HCT116 (cell line): Measurements from ENCODE around the gene SPPL2C. TPM values are rescaled to one million over a fixed set of nuclear protein-coding genes. Genes with fewer than 3 reads are reported as not detected.
A peak's percentile ranks its signal among the peaks of the same experiment; 100 is the strongest.

Experiments
- ATAC-seq: fragments of 200-7000 bp; cut with Tn5 transposase; 2 replicates; pipeline ENCODE4 v1.9.1; 2020; ENCODE audit warnings: mild to moderate bottlenecking, moderate library complexity
- BruUV-seq: library from RNA; stranded (reverse); fragments of 400-500 nt; replicated peaks from 2 replicates; lab custom pipeline; 2021; lab: Mats Ljungman, UMichigan
- CTCF ChIA-PET: fragments of 300-600 bp; sonication (Branson Sonifier 250); formaldehyde crosslinking; loops from one replicate; lab custom pipeline; 2021; ENCODE audit warnings: antibody characterized with exemption; lab: Charles Lee
- POLR2A ChIA-PET: fragments of 300-600, 350-600 bp; sonication (Branson Sonifier 250); formaldehyde crosslinking; loops from one replicate; lab custom pipeline; 2021; ENCODE audit warnings: antibody characterized with exemption; lab: Charles Lee
- RAD21 ChIA-PET, 2 experiments: fragments of 300-600 bp; sonication (Branson Sonifier 250); formaldehyde crosslinking; loops; one replicate each; lab custom pipeline; 2023; ENCODE audit warnings: low total read pairs in 2 of 2; ENCODE audit not compliant: uncharacterized antibody in 2 of 2, unreplicated experiment in 2 of 2, low non-redundant PET in 1 of 2; lab: Charles Lee
- DNase-seq: peaks from one replicate; pipeline ENCODE4 v3.0.0-alpha.2; 2010; ENCODE audit warnings: low read depth, low spot score
- H2AFZ ChIP-seq: fragments of 200-600 bp; shearing (Covaris generic), sonication (generic); 2 replicates; pipeline ENCODE4 v1.6.1; 2017; ENCODE audit warnings: low read depth, mixed run types, mixed read lengths, antibody characterized with exemption, low read length; ENCODE audit not compliant: poor library complexity, severe bottlenecking
- H3K27ac ChIP-seq: 2 replicates; pipeline ENCODE4 v1.5.1; 2012; ENCODE audit warnings: low read depth, low read length
- H3K27me3 ChIP-seq: fragments of 200-600 bp; sonication (generic); 2 replicates; pipeline ENCODE4 v1.6.1; 2016; ENCODE audit warnings: mixed run types, low read length, mixed read lengths; ENCODE audit not compliant: insufficient read depth
- H3K36me3 ChIP-seq, 2 experiments: fragments of 200-500 bp in 1 of 2; fragments of 200-600 bp in 1 of 2; sonication (Bioruptor generic) in 1 of 2; sonication (generic) in 1 of 2; 2 replicates each; pipeline versions ENCODE4 v1.5.1 to v1.6.1; 2014 to 2016; ENCODE audit warnings: low read length in 2 of 2, inconsistent platforms in 1 of 2, mixed read lengths in 1 of 2, mixed run types in 1 of 2; ENCODE audit not compliant: insufficient read depth in 2 of 2, control insufficient read depth in 1 of 2
- H3K4me1 ChIP-seq, 2 experiments: fragments of 200-600 bp in 1 of 2; sonication (generic) in 1 of 2; 2 replicates each; pipeline versions ENCODE4 v1.5.1 to v1.6.1; 2012 to 2017; ENCODE audit warnings: low read length in 2 of 2, inconsistent platforms in 1 of 2, mild to moderate bottlenecking in 1 of 2, mixed read lengths in 1 of 2, mixed run types in 1 of 2, moderate library complexity in 1 of 2; ENCODE audit not compliant: insufficient read depth in 2 of 2, control insufficient read depth in 1 of 2
- H3K4me2 ChIP-seq: fragments of 200-600 bp; sonication (generic); 2 replicates; pipeline ENCODE4 v1.6.1; 2017; ENCODE audit warnings: mixed run types, low read length, mixed read lengths
- H3K4me3 ChIP-seq, 2 experiments: fragments of 200-600 bp in 1 of 2; sonication (generic) in 1 of 2; replicated peaks in 1 of 2; 2 replicates each; pipeline ENCODE4 v1.5.1; 2011 to 2016; ENCODE audit warnings: low read length in 2 of 2, control low read depth in 1 of 2, low read depth in 1 of 2, mild to moderate bottlenecking in 1 of 2, mixed read lengths in 1 of 2, mixed run types in 1 of 2
- H3K79me2 ChIP-seq: fragments of 200-600 bp; sonication (generic); 2 replicates; pipeline ENCODE4 v1.6.1; 2017; ENCODE audit warnings: mild to moderate bottlenecking, mixed run types, low read length, moderate library complexity, mixed read lengths; ENCODE audit not compliant: insufficient read depth
- H3K9ac ChIP-seq: fragments of 200-600 bp; sonication (generic); 2 replicates; pipeline ENCODE4 v1.6.1; 2016; ENCODE audit warnings: low read length, mixed read lengths
- H3K9me2 ChIP-seq: fragments of 200-600 bp; sonication (generic), shearing (Covaris generic); 2 replicates; pipeline ENCODE4 v1.6.1; 2017; ENCODE audit warnings: mixed run types, mild to moderate bottlenecking, moderate library complexity; ENCODE audit not compliant: insufficient read depth
- H3K9me3 ChIP-seq, 2 experiments: fragments of 200-500 bp in 1 of 2; fragments of 200-600 bp in 1 of 2; sonication (Bioruptor generic) in 1 of 2; sonication (generic) in 1 of 2; 2 replicates each; pipeline ENCODE4 v1.6.1; 2014 to 2017; ENCODE audit warnings: low read length in 2 of 2, mixed read lengths in 2 of 2, inconsistent platforms in 1 of 2, low read depth in 1 of 2, mild to moderate bottlenecking in 1 of 2, mixed run types in 1 of 2, moderate library complexity in 1 of 2; ENCODE audit not compliant: control insufficient read depth in 1 of 2, insufficient read depth in 1 of 2
- H4K20me1 ChIP-seq: fragments of 200-600 bp; sonication (generic), shearing (Covaris generic); 2 replicates; pipeline ENCODE4 v1.6.1; 2017; ENCODE audit warnings: mixed run types, mild to moderate bottlenecking, moderate library complexity; ENCODE audit not compliant: insufficient read depth
- CBX3 ChIP-seq: IDR thresholded peaks from 2 replicates; pipeline ENCODE4 v1.6.1; 2012; ENCODE audit warnings: low read depth
- CTCF ChIP-seq, 3 experiments: fragments of 200-600 bp in 1 of 3; sonication (generic) in 1 of 3; IDR thresholded peaks in 2 of 3; conservative IDR thresholded peaks in 1 of 3; 2 replicates each; pipeline ENCODE4 v1.5.1; 2012 to 2017; ENCODE audit warnings: low read depth in 2 of 3, low read length in 2 of 3, antibody characterized with exemption in 1 of 3, borderline replicate concordance in 1 of 3, control low read depth in 1 of 3, mild to moderate bottlenecking in 1 of 3, mixed read lengths in 1 of 3, mixed run types in 1 of 3, moderate library complexity in 1 of 3; ENCODE audit not compliant: insufficient read depth in 1 of 3
- EGR1 ChIP-seq: IDR thresholded peaks from 2 replicates; pipeline ENCODE4 v1.6.1; 2012; ENCODE audit warnings: low read depth
- ELF1 ChIP-seq: IDR thresholded peaks from 2 replicates; pipeline ENCODE4 v1.6.1; 2012; ENCODE audit warnings: low read depth, borderline replicate concordance
- EZH2phosphoT487 ChIP-seq: fragments of 200-600 bp; IDR thresholded peaks from 2 replicates; pipeline ENCODE4 v1.6.1; 2018; ENCODE audit warnings: antibody characterized with exemption, borderline replicate concordance
- FOSL1 ChIP-seq: IDR thresholded peaks from 2 replicates; pipeline ENCODE4 v1.6.1; 2012; ENCODE audit warnings: low read depth
- JUND ChIP-seq: IDR thresholded peaks from 2 replicates; pipeline ENCODE4 v1.6.1; 2012
- MAX ChIP-seq: IDR thresholded peaks from 2 replicates; pipeline ENCODE4 v1.6.1; 2012
- POLR2A ChIP-seq: IDR thresholded peaks from 2 replicates; pipeline ENCODE4 v1.7.0; 2011; ENCODE audit warnings: borderline replicate concordance; ENCODE audit not compliant: insufficient read depth, insufficient read length; ENCODE audit errors: extremely low read depth
- POLR2AphosphoS5 ChIP-seq: IDR thresholded peaks from 2 replicates; pipeline ENCODE4 v1.6.1; 2011; ENCODE audit warnings: mild to moderate bottlenecking, low read depth, low read length, moderate library complexity
- RAD21 ChIP-seq: IDR thresholded peaks from 2 replicates; pipeline ENCODE4 v1.6.1; 2012; ENCODE audit warnings: low read depth, mild to moderate bottlenecking
- REST ChIP-seq: IDR thresholded peaks from 2 replicates; pipeline ENCODE4 v1.6.1; 2012; ENCODE audit warnings: low read depth
- SP1 ChIP-seq: IDR thresholded peaks from 2 replicates; pipeline ENCODE4 v1.6.1; 2012; ENCODE audit warnings: low read depth
- SRF ChIP-seq: IDR thresholded peaks from 2 replicates; pipeline ENCODE4 v1.6.1; 2012; ENCODE audit warnings: low read depth
- TCF7L2 ChIP-seq: IDR thresholded peaks from 2 replicates; pipeline ENCODE4 v1.7.0; 2011; ENCODE audit warnings: borderline replicate concordance, inconsistent platforms; ENCODE audit not compliant: insufficient read depth, insufficient read length; ENCODE audit errors: extremely low read depth
- YY1 ChIP-seq: IDR thresholded peaks from 2 replicates; pipeline ENCODE4 v1.6.1; 2011; ENCODE audit warnings: low read length, low read depth, moderate library complexity, mild to moderate bottlenecking; ENCODE audit not compliant: insufficient replicate concordance; ENCODE audit errors: extremely low read depth
- ZBTB33 ChIP-seq: IDR thresholded peaks from 2 replicates; pipeline ENCODE4 v1.6.1; 2011; ENCODE audit warnings: mild to moderate bottlenecking, low read length, moderate library complexity; ENCODE audit not compliant: insufficient replicate concordance; ENCODE audit errors: extremely low read depth
- ZFX ChIP-seq: fragments of 450-650 bp; IDR thresholded peaks from 2 replicates; pipeline ENCODE4 v1.6.1; 2017
- ZNF274 ChIP-seq: fragments of 200-500 bp; sonication (Bioruptor generic); IDR thresholded peaks from 2 replicates; pipeline ENCODE4 v1.6.1; 2014; ENCODE audit warnings: mild to moderate bottlenecking, low read depth, low read length, inconsistent platforms
- intact Hi-C: fragments of 100-400 bp; cut with micrococcal nuclease; formaldehyde crosslinking; loops from 2 replicates; pipeline ENCODE4 v1.10.0; 2022
- total RNA-seq: library from RNA; stranded (reverse); gene quantifications from one replicate; pipeline ENCODE4 v1.2.1, GENCODE V29; 2021; ENCODE audit not compliant: unreplicated experiment

The SPPL2C gene
- total RNA-seq, 1 experiment from 2014 or later, result not detected

- CTCF ChIA-PET, result interaction anchor here (0.7 to 3.1 kb wide), 18 partner anchors 10 to 462 kb away, joined by 3 to 46 read pairs (median 4); no protein-coding TSS in a partner anchor
- H4K20me1 ChIP-seq, result no peaks in the 10 kb centered on the region
- H3K9me3 ChIP-seq, result no peaks in the 10 kb centered on the region
- peaks cover 0 to 6% of the 10 kb centered on the region in 2 experiments; a peak in 2 of 4 replicates for H3K4me1 ChIP-seq
- ATAC-seq (no peak), DNase-seq (no peak)
- no peaks in the 10 kb centered on the region for H3K9me2 ChIP-seq
- H3K9ac ChIP-seq, result no peak overlapping the region
- RAD21 ChIA-PET, result interaction anchor here (0.8 to 1.1 kb wide), 3 partner anchors 203 to 457 kb away, joined by 3 to 7 read pairs (median 6); no protein-coding TSS in a partner anchor
- H3K4me2 ChIP-seq, result no peak overlapping the region
- H3K4me3 ChIP-seq, result no peak overlapping the region
- peak overlapping the region; percentile 58 for H2AFZ ChIP-seq
- H3K79me2 ChIP-seq, result no peaks in the 10 kb centered on the region
- BruUV-seq, result no TSS peak
- no peaks in the 10 kb centered on the region for H3K27me3 ChIP-seq
- POLR2A ChIA-PET, result no interaction called here
- no peaks in the 10 kb centered on the region for H3K36me3 ChIP-seq
- no peak for TF ChIP-seq ELF1
- TF ChIP-seq TCF7L2, result no peak
- no peak for TF ChIP-seq SRF
- TF ChIP-seq CTCF (IDR thresholded peaks at IDR 0.05 in 2 of 3, conservative IDR thresholded peaks at IDR 0.05 in 1 of 3; ENCODE audit: borderline replicate concordance in 1 of 3, insufficient read depth in 1 of 3, low read depth in 2 of 3, low read length in 2 of 3), result no peak
- TF ChIP-seq MAX, result no peak
- no peak for TF ChIP-seq POLR2A
- no peak for TF ChIP-seq FOSL1
- no peak for TF ChIP-seq EZH2phosphoT487
- no peak for TF ChIP-seq EGR1
- no peak for TF ChIP-seq RAD21
- no peak for TF ChIP-seq ZFX
- no peak for TF ChIP-seq ZNF274
- no peak for TF ChIP-seq YY1
- no peak for TF ChIP-seq JUND
- no peak for TF ChIP-seq REST
- TF ChIP-seq SP1, result no peak
- TF ChIP-seq POLR2AphosphoS5, result no peak
- no peak for TF ChIP-seq CBX3
- no peak for TF ChIP-seq ZBTB33
- intact Hi-C loops, result loop anchor here (1.0 to 10.0 kb wide), 3 partner anchors 212 to 637 kb away; no protein-coding TSS in a partner anchor
- H3K27ac ChIP-seq, result no peak overlapping the region
Observed at GRCh38 chr17:45851873-45852272, 7.2 kb downstream of the SPPL2C start.
